Fibroblast of villous mesenchyme (primary cell): Measurements from ENCODE around the gene ZFYVE9. TPM values are rescaled to one million over a fixed set of nuclear protein-coding genes. Genes with fewer than 3 reads are reported as not detected.
"Not testable (repeated sequence)": the region's sequence is repeated elsewhere in the genome, so short reads cannot be mapped to it uniquely, and the experiment has no call there.

Experiments used
- DNase-seq: peaks from one replicate; pipeline ENCODE4 v3.0.0-alpha.2; 2010; ENCODE audit warnings: low read depth
- H3K4me3 ChIP-seq: 2 replicates; pipeline ENCODE4 v1.5.1; 2011; ENCODE audit warnings: low read depth, mild to moderate bottlenecking, low read length
- total RNA-seq: library from RNA; depleted of rRNA; stranded (reverse); fragments of >200 nt; gene quantifications from 2 replicates; pipeline ENCODE4 v1.2.3, GENCODE V29; 2012
- TF ChIP-seq, protein P1 (sequence below): IDR thresholded peaks from 2 replicates; pipeline ENCODE4 v1.5.1; 2012; ENCODE audit warnings: low read depth, mild to moderate bottlenecking, low read length; ENCODE audit not compliant: insufficient read depth

ZFYVE9 gene, protein sequence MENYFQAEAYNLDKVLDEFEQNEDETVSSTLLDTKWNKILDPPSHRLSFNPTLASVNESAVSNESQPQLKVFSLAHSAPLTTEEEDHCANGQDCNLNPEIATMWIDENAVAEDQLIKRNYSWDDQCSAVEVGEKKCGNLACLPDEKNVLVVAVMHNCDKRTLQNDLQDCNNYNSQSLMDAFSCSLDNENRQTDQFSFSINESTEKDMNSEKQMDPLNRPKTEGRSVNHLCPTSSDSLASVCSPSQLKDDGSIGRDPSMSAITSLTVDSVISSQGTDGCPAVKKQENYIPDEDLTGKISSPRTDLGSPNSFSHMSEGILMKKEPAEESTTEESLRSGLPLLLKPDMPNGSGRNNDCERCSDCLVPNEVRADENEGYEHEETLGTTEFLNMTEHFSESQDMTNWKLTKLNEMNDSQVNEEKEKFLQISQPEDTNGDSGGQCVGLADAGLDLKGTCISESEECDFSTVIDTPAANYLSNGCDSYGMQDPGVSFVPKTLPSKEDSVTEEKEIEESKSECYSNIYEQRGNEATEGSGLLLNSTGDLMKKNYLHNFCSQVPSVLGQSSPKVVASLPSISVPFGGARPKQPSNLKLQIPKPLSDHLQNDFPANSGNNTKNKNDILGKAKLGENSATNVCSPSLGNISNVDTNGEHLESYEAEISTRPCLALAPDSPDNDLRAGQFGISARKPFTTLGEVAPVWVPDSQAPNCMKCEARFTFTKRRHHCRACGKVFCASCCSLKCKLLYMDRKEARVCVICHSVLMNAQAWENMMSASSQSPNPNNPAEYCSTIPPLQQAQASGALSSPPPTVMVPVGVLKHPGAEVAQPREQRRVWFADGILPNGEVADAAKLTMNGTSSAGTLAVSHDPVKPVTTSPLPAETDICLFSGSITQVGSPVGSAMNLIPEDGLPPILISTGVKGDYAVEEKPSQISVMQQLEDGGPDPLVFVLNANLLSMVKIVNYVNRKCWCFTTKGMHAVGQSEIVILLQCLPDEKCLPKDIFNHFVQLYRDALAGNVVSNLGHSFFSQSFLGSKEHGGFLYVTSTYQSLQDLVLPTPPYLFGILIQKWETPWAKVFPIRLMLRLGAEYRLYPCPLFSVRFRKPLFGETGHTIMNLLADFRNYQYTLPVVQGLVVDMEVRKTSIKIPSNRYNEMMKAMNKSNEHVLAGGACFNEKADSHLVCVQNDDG (N-terminal part only)
- total RNA-seq, result 23.8 and 41.9 TPM in 2 replicates

DNA sequence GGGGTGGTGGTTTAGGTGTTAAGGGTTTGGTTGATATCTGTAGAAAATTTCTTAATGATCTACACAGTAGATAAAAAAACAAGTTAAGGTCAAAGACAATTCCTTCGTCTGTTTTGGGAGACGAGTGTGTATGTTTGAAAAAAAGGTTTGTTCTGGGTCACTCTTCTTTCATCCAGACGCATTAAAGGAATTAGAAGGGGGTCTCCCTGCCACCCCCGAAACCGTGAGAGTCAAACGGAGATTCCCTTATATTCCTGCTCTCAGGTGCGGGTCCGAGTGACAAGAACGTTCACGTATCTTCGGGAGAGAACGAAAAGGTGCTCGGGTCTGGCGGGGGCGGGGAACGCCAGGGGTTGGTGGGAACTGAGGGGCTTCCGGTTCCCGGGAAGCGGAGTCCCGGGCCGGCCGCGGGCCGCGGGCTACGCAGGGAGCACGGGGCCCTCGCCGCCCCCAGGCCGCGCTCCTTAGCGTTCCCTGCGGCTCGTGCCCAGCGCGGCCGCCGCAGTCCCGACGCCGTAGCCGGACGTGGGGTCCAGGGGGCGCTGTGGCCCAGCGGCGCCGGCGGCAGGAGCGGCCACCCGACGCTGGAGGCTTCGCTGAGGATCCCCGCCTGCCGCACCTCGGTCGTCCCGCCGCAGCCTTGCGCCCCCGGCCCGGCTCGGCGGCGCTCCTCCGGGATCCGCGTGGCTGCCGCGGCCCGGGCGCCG, at the start of gene ZFYVE9:
TSS of gene ZFYVE9 (plus strand) at position 577 of the 707 bp plus-strand sequence. CDS start 91,118 bp downstream, outside the sequence.
- TF ChIP-seq, protein P1, sequence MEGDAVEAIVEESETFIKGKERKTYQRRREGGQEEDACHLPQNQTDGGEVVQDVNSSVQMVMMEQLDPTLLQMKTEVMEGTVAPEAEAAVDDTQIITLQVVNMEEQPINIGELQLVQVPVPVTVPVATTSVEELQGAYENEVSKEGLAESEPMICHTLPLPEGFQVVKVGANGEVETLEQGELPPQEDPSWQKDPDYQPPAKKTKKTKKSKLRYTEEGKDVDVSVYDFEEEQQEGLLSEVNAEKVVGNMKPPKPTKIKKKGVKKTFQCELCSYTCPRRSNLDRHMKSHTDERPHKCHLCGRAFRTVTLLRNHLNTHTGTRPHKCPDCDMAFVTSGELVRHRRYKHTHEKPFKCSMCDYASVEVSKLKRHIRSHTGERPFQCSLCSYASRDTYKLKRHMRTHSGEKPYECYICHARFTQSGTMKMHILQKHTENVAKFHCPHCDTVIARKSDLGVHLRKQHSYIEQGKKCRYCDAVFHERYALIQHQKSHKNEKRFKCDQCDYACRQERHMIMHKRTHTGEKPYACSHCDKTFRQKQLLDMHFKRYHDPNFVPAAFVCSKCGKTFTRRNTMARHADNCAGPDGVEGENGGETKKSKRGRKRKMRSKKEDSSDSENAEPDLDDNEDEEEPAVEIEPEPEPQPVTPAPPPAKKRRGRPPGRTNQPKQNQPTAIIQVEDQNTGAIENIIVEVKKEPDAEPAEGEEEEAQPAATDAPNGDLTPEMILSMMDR, result peak; percentile 49
- DNase-seq, result peak; percentile 82

DNA sequence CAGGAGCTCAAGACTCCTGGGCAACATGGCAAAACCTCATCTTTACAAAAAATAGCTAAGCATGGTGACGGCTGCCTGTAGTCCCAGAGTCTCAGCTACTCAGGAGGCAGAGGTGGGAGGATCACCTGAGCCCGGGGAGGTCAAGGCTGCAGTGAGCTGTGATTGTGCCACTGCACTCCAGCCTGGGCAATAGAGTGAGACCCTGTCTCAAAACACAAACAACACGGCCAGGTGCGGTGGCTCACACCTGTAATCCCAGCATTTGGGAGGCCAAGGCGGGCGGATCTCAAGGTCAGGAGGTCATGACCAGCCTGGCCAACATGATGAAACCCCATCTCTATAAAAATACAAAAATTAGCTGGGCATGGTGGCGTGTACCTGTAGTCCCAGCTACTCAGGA, 47.6 kb upstream of the ZFYVE9 start:
- not testable (repeated sequence) for H3K4me3 ChIP-seq, DNase-seq

More for the DNA sequence above, at the start of gene ZFYVE9:
- H3K4me3 ChIP-seq, result peak within 1 kb of the TSS; percentile 77

DNA sequence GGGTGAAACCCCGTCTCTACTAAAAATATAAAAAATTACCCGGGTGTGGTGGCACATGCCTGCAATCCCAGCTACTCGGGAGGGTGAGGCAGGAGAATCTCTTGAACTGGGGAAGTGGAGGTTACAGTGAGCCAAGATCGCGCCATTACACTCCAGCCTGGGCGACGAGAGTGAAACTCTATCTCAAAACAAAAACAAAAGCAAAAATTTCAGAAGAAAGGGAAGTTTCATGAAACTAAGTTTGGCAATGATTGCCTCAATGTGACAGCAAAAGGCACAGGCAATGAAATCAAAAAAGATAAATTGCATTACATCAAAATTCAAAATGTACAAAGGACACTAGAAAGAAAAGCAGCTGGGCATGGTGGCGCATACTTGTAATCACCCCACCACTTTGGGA, 45.7 kb upstream of the ZFYVE9 start:
- TF ChIP-seq, protein P1, result no peak
- no peak overlapping the region for H3K4me3 ChIP-seq

DNA sequence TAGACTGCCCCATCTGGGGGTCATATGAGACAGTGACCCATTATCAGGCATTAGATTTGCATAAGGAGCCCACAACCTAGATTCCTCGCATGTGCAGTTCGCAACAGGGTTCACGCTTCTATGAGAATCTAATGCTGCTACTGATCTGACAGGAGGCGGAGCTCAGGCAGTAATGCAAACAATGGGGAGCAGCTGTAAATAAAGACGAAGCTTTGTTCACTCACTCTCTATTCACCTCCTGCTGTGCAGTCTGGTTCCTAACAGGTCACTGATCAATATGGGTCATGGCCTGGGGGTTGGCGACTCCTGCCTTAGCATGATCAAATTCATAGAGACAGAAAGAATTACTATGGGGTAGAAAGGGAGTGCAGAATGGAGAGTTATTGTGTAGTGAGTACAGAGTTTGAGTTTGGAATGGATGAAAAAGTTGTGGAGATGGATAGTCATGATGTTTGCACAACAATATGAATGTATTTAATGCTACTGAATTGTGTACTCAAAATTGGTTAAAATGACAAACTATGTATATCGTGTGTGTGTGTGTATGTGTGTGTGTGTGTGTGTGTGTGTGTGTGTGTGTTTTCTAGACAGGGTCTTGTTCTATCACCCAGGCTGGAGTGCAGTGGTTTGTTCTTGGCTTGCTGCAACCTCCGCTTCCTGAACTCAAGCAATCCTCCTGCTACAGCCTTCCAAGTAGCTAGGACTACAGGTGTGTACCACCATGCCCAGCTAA, 43.6 kb upstream of the ZFYVE9 start:
- DNase-seq, result no peak
- TF ChIP-seq, protein P1, result no peak
- no peak overlapping the region for H3K4me3 ChIP-seq

More for the DNA sequence above, 45.7 kb upstream of the ZFYVE9 start:
- DNase-seq, result no peak

DNA sequence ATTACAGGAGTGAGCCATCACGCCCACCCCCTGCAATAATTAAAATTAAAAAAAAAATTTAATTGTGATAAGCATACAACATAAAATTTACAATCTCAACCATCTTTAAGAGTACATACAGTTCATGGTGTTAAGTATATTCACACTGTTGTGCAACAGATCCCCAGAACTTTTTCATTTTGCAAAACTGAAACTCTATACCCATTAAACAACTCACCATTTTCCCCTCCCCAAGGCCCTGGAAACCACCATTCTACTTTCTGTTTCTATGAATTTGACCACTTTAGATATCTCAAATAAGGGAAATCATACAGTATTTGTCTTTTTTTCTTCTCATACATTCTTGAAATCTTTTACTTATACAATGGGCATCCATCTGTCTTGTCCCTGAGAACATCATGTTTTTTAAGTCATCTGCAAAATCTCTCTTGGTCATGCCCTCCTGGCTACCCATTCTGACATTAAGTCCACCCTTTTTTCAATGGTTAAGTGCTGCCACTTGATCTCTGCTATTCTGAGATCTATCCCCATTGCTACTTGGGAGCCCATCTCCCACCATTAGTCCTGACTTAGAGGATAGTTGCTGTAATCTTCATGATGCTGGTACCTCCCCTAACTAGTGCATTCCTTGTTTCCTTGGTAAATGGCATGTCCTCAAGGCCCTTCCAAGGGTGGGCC, 39.4 kb upstream of the ZFYVE9 start:
- TF ChIP-seq, protein P1, result no peak
- no peak overlapping the region for H3K4me3 ChIP-seq
- DNase-seq, result peak; percentile 26

DNA sequence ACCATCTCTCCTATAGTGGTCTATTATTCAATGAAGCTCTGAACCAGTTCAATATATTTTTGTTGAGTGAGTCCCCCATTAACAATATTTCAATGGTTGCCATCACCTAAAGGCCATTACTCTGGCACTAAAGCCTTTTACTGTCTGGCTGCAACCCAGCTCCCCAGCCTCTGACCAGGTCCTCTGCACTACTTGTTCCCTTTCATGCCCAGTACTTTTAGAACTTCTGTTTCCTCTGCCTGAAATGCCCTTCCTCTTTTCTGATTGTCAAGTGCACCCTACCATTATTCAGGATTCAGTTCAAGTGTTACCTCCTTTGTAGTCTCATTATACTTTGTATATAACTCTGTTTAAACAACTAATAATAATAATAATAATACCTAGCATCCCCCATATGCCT, 30.4 kb upstream of the ZFYVE9 start:
- DNase-seq, result no peak
- H3K4me3 ChIP-seq, result no peak overlapping the region
- TF ChIP-seq, protein P1, result no peak
